GM23248 (cell line): ENCODE results near the gene ARID4B. TPM values are rescaled to one million over a fixed set of nuclear protein-coding genes. Genes with fewer than 3 reads are reported as not detected.
A peak's percentile ranks its signal among the peaks of the same experiment; 100 is the strongest.

Source experiments
- DNase-seq: peaks from one replicate; pipeline ENCODE4 v3.0.0-alpha.2; 2015
- H2AFZ ChIP-seq: fragments of 200-600 bp; sonication (generic); 2 replicates; pipeline ENCODE4 v1.6.1; 2016; ENCODE audit warnings: antibody characterized with exemption
- H3F3A ChIP-seq: fragments of 200-600 bp; sonication (generic); 2 replicates; pipeline ENCODE4 v1.6.1; 2016; ENCODE audit warnings: mild to moderate bottlenecking, antibody characterized with exemption, mixed run types; ENCODE audit not compliant: insufficient read depth
- H3K27ac ChIP-seq: fragments of 200-600 bp; sonication (generic); 2 replicates; pipeline ENCODE4 v1.5.1; 2016; ENCODE audit warnings: mild to moderate bottlenecking
- H3K27me3 ChIP-seq: fragments of 200-600 bp; sonication (generic); replicated peaks from 2 replicates; pipeline ENCODE4 v1.6.1; 2016; ENCODE audit warnings: mild to moderate bottlenecking; ENCODE audit not compliant: insufficient read depth
- H3K36me3 ChIP-seq: fragments of 200-600 bp; sonication (generic); 2 replicates; pipeline ENCODE4 v1.6.1; 2016; ENCODE audit warnings: low read depth, mild to moderate bottlenecking
- H3K4me1 ChIP-seq: fragments of 200-600 bp; sonication (generic); 2 replicates; pipeline ENCODE4 v1.6.1; 2016; ENCODE audit warnings: mild to moderate bottlenecking; ENCODE audit not compliant: insufficient read depth
- H3K4me2 ChIP-seq: fragments of 200-600 bp; sonication (generic); one replicate; pipeline ENCODE4 v1.6.1; 2016; ENCODE audit warnings: mild to moderate bottlenecking; ENCODE audit not compliant: unreplicated experiment
- H3K4me3 ChIP-seq: fragments of 200-600 bp; sonication (generic); 2 replicates; pipeline ENCODE4 v1.5.1; 2016; ENCODE audit warnings: mild to moderate bottlenecking
- H3K79me2 ChIP-seq: fragments of 200-600 bp; sonication (generic); 2 replicates; pipeline ENCODE4 v1.6.1; 2016; ENCODE audit warnings: mild to moderate bottlenecking; ENCODE audit not compliant: insufficient read depth
- H3K9ac ChIP-seq: fragments of 200-600 bp; sonication (generic); 2 replicates; pipeline ENCODE4 v1.6.1; 2016; ENCODE audit warnings: mild to moderate bottlenecking
- H3K9me2 ChIP-seq: fragments of 200-600 bp; sonication (generic); 2 replicates; pipeline ENCODE4 v1.6.1; 2016; ENCODE audit warnings: mixed run types, mild to moderate bottlenecking, moderate library complexity; ENCODE audit not compliant: insufficient read depth
- H3K9me3 ChIP-seq: fragments of 200-600 bp; sonication (generic); one replicate; pipeline ENCODE4 v1.6.1; 2017; ENCODE audit warnings: low read depth
- H4K20me1 ChIP-seq: fragments of 200-600 bp; sonication (generic); 2 replicates; pipeline ENCODE4 v1.6.0; 2016; ENCODE audit not compliant: insufficient read depth
- EZH2 ChIP-seq: fragments of 200-600 bp; sonication (generic); IDR thresholded peaks from 2 replicates; pipeline ENCODE4 v1.6.1; 2018; ENCODE audit warnings: antibody characterized with exemption, mild to moderate bottlenecking; ENCODE audit not compliant: insufficient read depth, poor library complexity, severe bottlenecking
- EZH2phosphoT487 ChIP-seq: fragments of 200-600 bp; sonication (generic); IDR thresholded peaks from 2 replicates; pipeline ENCODE4 v1.6.1; 2018; ENCODE audit warnings: antibody characterized with exemption, moderate library complexity, mild to moderate bottlenecking, low read depth; ENCODE audit not compliant: insufficient read depth
- WGBS, 2 experiments: methylation state at CpG; one replicate each; pipeline ENCODE4 v1.1.6; 2015 to 2017; ENCODE audit warnings: low lambda C conversion rate in 2 of 2, low coverage in 1 of 2; ENCODE audit errors: missing lambda C conversion rate in 2 of 2; 5-methylcytosine and 5-hydroxymethylcytosine counted together
- in situ Hi-C: fragments of 300-500 bp; cut with MboI; formaldehyde crosslinking; loops from 2 replicates; pipeline ENCODE4 v1.15.0; 2020
- polyA plus RNA-seq: library from polyadenylated mRNA; unstranded; fragments of >200 nt; fragmentation: Nextera tagmentation; extraction: Ambion mirVana; gene quantifications from 2 replicates; pipeline ENCODE4 v1.2.1, GENCODE V29; 2016
- total RNA-seq: library from RNA; depleted of rRNA; stranded (reverse); fragments of >200 nt; shearing (Covaris generic); gene quantifications from 2 replicates; pipeline ENCODE4 v1.2.3, GENCODE V29; 2014; rRNA removed

ARID4B gene
- 15.0 and 17.8 TPM in 2 replicates for total RNA-seq
- polyA plus RNA-seq, result 23.8 and 25.6 TPM in 2 replicates

DNA sequence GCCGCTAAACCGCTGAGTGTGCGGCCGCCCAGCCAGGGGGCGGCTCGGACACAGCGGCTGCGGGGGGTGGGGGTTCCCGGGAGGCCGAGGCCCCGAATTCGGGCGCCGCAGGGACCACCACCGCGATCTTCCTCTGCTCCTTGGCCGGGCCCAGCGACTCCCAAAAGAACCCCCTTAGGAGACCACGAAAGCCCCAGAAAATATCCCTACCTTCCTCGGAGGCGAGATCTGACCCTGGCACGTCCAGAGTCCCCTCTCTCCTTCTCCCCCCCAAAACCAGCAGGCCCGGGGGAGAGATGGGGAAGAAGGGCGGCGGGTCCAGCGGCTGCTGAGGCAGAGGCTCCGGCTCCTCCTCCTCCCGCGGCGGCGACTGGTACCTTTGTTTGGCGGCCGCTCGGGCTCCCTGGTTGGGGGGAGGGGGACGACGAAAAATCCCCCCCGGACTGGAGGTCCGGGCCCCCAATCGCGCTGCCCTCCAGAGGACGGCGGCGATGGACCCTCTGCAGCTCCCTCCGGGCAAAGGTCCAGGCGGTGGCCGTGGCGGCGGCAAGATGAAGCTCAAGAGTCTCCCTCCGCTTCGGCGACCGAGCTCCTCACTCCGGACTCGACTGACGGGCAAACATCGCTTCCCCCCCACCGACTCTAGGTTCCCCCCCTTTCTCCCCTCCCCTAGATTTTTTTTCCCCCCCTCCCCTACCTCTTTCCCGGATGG lies at the start of gene ARID4B:
ARID4B (minus strand) TSS at position 621 of the 712 bp plus-strand sequence. CDS start 1,260 bp downstream, outside the sequence.
- H3K79me2 ChIP-seq, result peaks cover 85% of the 10 kb centered on the region
- 0 to 1% methylated on average over 16 to 50 of the region's 58 CpGs for WGBS, 2 experiments
- H3K4me3 ChIP-seq, result peak within 1 kb of the TSS; percentile 93
- peaks cover 21% of the 10 kb centered on the region; the same call in 1 of the 2 replicates for H4K20me1 ChIP-seq
- no peaks in the 10 kb centered on the region for H3K9me3 ChIP-seq
- H2AFZ ChIP-seq, result peak within 1 kb of the TSS; percentile 92
- peak; percentile 76 for DNase-seq
- H3K27ac ChIP-seq, result peak within 1 kb of the TSS; percentile 91
- no peaks in the 10 kb centered on the region for H3K36me3 ChIP-seq
- H3K27me3 ChIP-seq, result no peaks in the 10 kb centered on the region
- H3K9me2 ChIP-seq, result no peaks in the 10 kb centered on the region
- peaks cover 25% of the 10 kb centered on the region for H3F3A ChIP-seq
- peak within 1 kb of the TSS; percentile 95 for H3K4me2 ChIP-seq
- peaks cover 45% of the 10 kb centered on the region for H3K4me1 ChIP-seq
- peak within 1 kb of the TSS; percentile 93 for H3K9ac ChIP-seq
- in situ Hi-C loops, result no loop called here
- TF ChIP-seq EZH2 (no peak), EZH2phosphoT487 (no peak)

GRCh38 chr1:235375919-235376605 lies 48.1 kb upstream of the ARID4B start:
- 91 to 92% methylated on average over 6 of the region's 6 CpGs for WGBS, 2 experiments
- in situ Hi-C loops, result no loop called here
- Histone ChIP-seq H3K4me3 (no peak overlapping the region), H4K20me1 (no peaks in the 10 kb centered on the region), H3K4me2 (no peak overlapping the region), H3K27ac (no peak overlapping the region), H3K4me1 (no peaks in the 10 kb centered on the region), H3K79me2 (peaks cover 92% of the 10 kb centered on the region), H3K27me3 (no peaks in the 10 kb centered on the region), H2AFZ (no peak overlapping the region), H3K36me3 (peaks cover 10% of the 10 kb centered on the region; the same call in 1 of the 2 replicates), H3K9me3 (no peaks in the 10 kb centered on the region), H3F3A (no peaks in the 10 kb centered on the region), H3K9me2 (no peaks in the 10 kb centered on the region), H3K9ac (no peak overlapping the region)
- no peak for TF ChIP-seq EZH2phosphoT487
- TF ChIP-seq EZH2, result no peak
- DNase-seq, result no peak

DNA sequence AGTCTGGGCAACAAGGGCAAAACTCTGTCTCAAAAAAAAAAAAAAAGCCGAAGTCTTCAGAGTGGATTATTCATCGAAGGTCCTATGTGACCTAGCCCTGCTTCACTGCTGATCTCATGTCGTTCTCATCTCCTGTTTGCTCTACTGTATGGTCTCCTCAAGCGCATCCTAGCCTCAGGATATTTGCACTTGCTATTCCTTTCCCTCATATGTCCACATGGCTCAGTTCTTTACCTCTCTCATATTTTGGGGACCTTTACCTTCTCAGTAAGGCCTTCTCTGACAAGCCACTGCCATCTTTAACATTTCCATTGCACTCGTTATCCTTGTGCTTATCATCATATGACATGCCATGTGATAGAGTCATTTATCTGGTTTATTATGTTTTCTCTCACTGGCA lies 41.8 kb upstream of the ARID4B start:
- Histone ChIP-seq H4K20me1 (no peaks in the 10 kb centered on the region), H3K9me2 (no peaks in the 10 kb centered on the region), H2AFZ (no peak overlapping the region), H3K9me3 (no peaks in the 10 kb centered on the region), H3K4me1 (no peaks in the 10 kb centered on the region), H3F3A (peaks cover 9% of the 10 kb centered on the region; the same call in 1 of the 2 replicates), H3K36me3 (no peaks in the 10 kb centered on the region), H3K79me2 (peaks cover 67% of the 10 kb centered on the region), H3K4me3 (no peak overlapping the region), H3K27ac (no peak overlapping the region), H3K4me2 (no peak overlapping the region), H3K9ac (no peak overlapping the region), H3K27me3 (no peaks in the 10 kb centered on the region)
- in situ Hi-C loops, result no loop called here
- DNase-seq, result no peak
- 94 to 95% methylated on average over 5 of the region's 5 CpGs for WGBS, 2 experiments
- TF ChIP-seq EZH2 (no peak), EZH2phosphoT487 (no peak)

DNA sequence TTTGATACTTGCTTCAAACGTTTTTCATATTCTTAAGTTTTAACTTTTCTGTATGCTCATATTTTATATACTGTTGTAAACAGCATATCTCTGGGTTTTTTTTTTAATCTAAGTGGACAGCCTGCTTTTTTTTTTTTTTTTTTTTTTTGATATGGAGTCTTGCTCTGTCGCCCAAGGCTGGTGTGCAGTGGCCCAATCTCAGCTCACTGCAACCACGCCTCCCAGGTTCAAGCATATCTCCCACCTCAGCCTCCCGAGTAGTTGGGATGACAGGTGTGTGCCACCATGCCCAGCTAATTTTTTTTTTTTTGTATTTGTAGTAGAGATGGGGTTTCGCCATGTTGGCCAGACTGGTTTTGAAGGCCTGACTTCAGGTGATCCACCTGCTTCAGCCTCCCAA lies 40.4 kb upstream of the ARID4B start:
- no peak overlapping the region for H3K27ac ChIP-seq
- H3K9ac ChIP-seq, result peak overlapping the region; percentile 80; the same call in 1 of the 2 replicates
- H3F3A ChIP-seq, result peaks cover 9% of the 10 kb centered on the region; the same call in 1 of the 2 replicates
- H3K79me2 ChIP-seq, result peaks cover 56% of the 10 kb centered on the region
- no peaks in the 10 kb centered on the region for H3K9me3 ChIP-seq
- no peaks in the 10 kb centered on the region for H3K4me1 ChIP-seq
- peak overlapping the region; percentile 75 for H3K4me2 ChIP-seq
- H3K9me2 ChIP-seq, result no peaks in the 10 kb centered on the region
- in situ Hi-C loops, result no loop called here
- H3K36me3 ChIP-seq, result no peaks in the 10 kb centered on the region
- H2AFZ ChIP-seq, result peak overlapping the region; percentile 93; the same call in 1 of the 2 replicates
- H3K27me3 ChIP-seq, result no peaks in the 10 kb centered on the region
- peak overlapping the region; percentile 81 for H3K4me3 ChIP-seq
- 77 to 80% methylated on average over 5 of the region's 5 CpGs for WGBS, 2 experiments
- H4K20me1 ChIP-seq, result no peaks in the 10 kb centered on the region
- TF ChIP-seq EZH2phosphoT487 (no peak), EZH2 (no peak)
- DNase-seq, result no peak
